H1 (cell line): ENCODE results near the gene SCYL1.

Experiments
- CBX8 ChIP-seq: fragments of 300-800, 300-1000 bp; sonication (generic); IDR thresholded peaks from 2 replicates; pipeline ENCODE4 v1.7.1; 2016; ENCODE audit warnings: low read depth, low read length, borderline replicate concordance
- CHD1 ChIP-seq: IDR thresholded peaks from 2 replicates; pipeline ENCODE4 v1.6.1; 2012; ENCODE audit warnings: low read depth, low read length, improper control_type of control experiment
- CTCF ChIP-seq, 3 experiments: IDR thresholded peaks; 1 replicate in 2 of 3; 2 replicates in 1 of 3; pipeline versions ENCODE4 v1.5.1 to v1.6.1; 2011; ENCODE audit warnings: low read length in 3 of 3, mild to moderate bottlenecking in 3 of 3, inconsistent platforms in 2 of 3, low read depth in 1 of 3, moderate library complexity in 1 of 3; ENCODE audit not compliant: insufficient read depth in 1 of 3; ENCODE audit errors: control extremely low read depth in 1 of 3
- EGR1 ChIP-seq: IDR thresholded peaks from 2 replicates; pipeline ENCODE4 v1.6.1; 2011; ENCODE audit warnings: low read depth, low read length, borderline replicate concordance
- EZH2 ChIP-seq: fragments of 200-600 bp; sonication (generic); IDR thresholded peaks from 2 replicates; pipeline ENCODE4 v1.7.1; 2012; ENCODE audit warnings: low read depth, mild to moderate bottlenecking, moderate library complexity, low read length, inconsistent platforms; ENCODE audit not compliant: severe bottlenecking
- HDAC2 ChIP-seq, 2 experiments: fragments of 300-600 bp in 1 of 2; sonication (generic) in 1 of 2; IDR thresholded peaks; 2 replicates each; pipeline ENCODE4 v1.6.1; 2011 to 2012; ENCODE audit warnings: low read depth in 2 of 2, low read length in 2 of 2, mild to moderate bottlenecking in 2 of 2, moderate library complexity in 2 of 2, borderline replicate concordance in 1 of 2, inconsistent platforms in 1 of 2
- JUN ChIP-seq: IDR thresholded peaks from 2 replicates; pipeline ENCODE4 v1.6.1; 2011; ENCODE audit warnings: low read depth, mild to moderate bottlenecking, improper control_type of control experiment, low read length
- MAFK ChIP-seq: IDR thresholded peaks from 2 replicates; pipeline ENCODE4 v1.6.1; 2012; ENCODE audit warnings: low read depth, mild to moderate bottlenecking, improper control_type of control experiment, low read length
- POLR2A ChIP-seq, 2 experiments: IDR thresholded peaks; 1 replicate in 1 of 2; 2 replicates in 1 of 2; pipeline ENCODE4 v1.6.1; 2011; ENCODE audit warnings: low read depth in 2 of 2, low read length in 2 of 2, mild to moderate bottlenecking in 2 of 2; ENCODE audit errors: control extremely low read depth in 1 of 2
- POLR2AphosphoS5 ChIP-seq: IDR thresholded peaks from 2 replicates; pipeline ENCODE4 v1.6.1; 2011; ENCODE audit warnings: low read depth, low read length
- SP1 ChIP-seq: IDR thresholded peaks from 2 replicates; pipeline ENCODE4 v1.6.1; 2011; ENCODE audit warnings: low read depth, low read length
- SUZ12 ChIP-seq: fragments of 200-600 bp; sonication (generic); IDR thresholded peaks from 2 replicates; pipeline ENCODE4 v1.6.1; 2012; ENCODE audit warnings: mild to moderate bottlenecking, inconsistent platforms, low read length, moderate library complexity, mixed read lengths

GRCh38 chr11:65576232-65576866 lies 51.5 kb downstream of the SCYL1 start:
- TF ChIP-seq SP1 (no peak), HDAC2 (IDR thresholded peaks at IDR 0.05; ENCODE audit: borderline replicate concordance in 1 of 2, low read depth in 2 of 2, low read length in 2 of 2) (no peak), CTCF (IDR thresholded peaks at IDR 0.05; ENCODE audit: control extremely low read depth in 1 of 3, insufficient read depth in 1 of 3, low read depth in 1 of 3, low read length in 3 of 3) (no peak), EGR1 (no peak), POLR2A (IDR thresholded peaks at IDR 0.05; ENCODE audit: control extremely low read depth in 1 of 2, low read depth in 2 of 2, low read length in 2 of 2) (no peak), POLR2AphosphoS5 (no peak), CBX8 (no peak), JUN (no peak), CHD1 (no peak), MAFK (no peak), SUZ12 (peak; percentile 22; the same call in 1 of the 2 replicates), EZH2 (no peak)
